OCI-LY7 (cell line): ENCODE measurements around the gene RANBP9.

Experiments used
- EZH2phosphoT487 ChIP-seq: fragments of 200-600 bp; sonication (generic); IDR thresholded peaks from 2 replicates; pipeline ENCODE4 v1.6.1; 2018; ENCODE audit warnings: low read depth, borderline replicate concordance, mild to moderate bottlenecking, mixed run types, antibody characterized with exemption, low read length, moderate library complexity, mixed read lengths
- TF ChIP-seq, protein P1 (sequence below): fragments of 200-600 bp; sonication (generic); conservative IDR thresholded peaks from 2 replicates; pipeline ENCODE4 v1.5.1; 2014; ENCODE audit warnings: mild to moderate bottlenecking, antibody characterized with exemption, low read length, moderate library complexity, mixed read lengths

DNA sequence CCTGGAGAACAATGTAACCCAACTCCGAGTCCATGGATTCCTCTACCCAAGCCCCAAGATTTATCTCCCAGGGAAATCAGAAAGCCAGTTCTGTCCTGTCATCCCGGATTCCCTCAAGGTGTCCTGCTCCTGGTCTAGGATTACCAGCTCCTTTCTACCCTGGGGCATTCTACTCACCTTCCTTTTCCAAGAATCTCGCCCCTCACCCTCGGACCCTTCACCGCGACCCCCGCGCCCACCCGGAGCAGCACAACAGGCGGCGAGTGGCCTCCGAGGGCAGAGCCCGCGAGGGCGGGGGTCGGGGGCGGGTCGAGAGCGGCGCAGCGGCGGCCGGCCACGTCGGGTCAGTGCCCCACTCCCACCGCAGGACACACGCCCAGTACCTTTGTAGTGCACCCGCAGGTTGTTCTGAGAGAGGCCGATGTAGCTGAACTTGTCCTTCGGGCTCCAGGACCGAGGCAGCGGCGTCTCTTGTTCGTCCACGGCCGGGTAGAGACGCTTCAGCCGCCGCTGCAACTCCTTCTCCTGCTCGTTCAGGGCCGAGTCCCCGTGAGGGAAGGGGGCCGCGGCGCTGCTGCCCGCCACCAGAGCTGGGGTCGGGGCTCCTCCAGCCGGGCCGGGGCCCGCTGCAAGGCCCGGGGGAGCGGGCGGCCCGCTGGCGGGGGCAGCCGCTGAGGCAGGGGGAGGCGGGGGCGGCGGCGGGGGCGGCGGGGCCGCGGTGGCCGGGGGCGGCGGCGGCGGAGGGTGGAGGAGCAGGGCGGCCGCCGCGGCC is 897 bp downstream of the RANBP9 start:
- TF ChIP-seq, protein P1, sequence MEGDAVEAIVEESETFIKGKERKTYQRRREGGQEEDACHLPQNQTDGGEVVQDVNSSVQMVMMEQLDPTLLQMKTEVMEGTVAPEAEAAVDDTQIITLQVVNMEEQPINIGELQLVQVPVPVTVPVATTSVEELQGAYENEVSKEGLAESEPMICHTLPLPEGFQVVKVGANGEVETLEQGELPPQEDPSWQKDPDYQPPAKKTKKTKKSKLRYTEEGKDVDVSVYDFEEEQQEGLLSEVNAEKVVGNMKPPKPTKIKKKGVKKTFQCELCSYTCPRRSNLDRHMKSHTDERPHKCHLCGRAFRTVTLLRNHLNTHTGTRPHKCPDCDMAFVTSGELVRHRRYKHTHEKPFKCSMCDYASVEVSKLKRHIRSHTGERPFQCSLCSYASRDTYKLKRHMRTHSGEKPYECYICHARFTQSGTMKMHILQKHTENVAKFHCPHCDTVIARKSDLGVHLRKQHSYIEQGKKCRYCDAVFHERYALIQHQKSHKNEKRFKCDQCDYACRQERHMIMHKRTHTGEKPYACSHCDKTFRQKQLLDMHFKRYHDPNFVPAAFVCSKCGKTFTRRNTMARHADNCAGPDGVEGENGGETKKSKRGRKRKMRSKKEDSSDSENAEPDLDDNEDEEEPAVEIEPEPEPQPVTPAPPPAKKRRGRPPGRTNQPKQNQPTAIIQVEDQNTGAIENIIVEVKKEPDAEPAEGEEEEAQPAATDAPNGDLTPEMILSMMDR: no peak
- no peak for TF ChIP-seq EZH2phosphoT487
